Astrocyte of the spinal cord (primary cell): Measurements from ENCODE around the gene HLA-DPA1.

Source experiments
- DNase-seq: peaks from one replicate; pipeline ENCODE4 v3.0.0; 2011; ENCODE audit warnings: low read depth, low spot score
- H3K4me3 ChIP-seq: 2 replicates; pipeline ENCODE4 v1.5.1; 2011; ENCODE audit warnings: low read depth, mild to moderate bottlenecking, low read length, moderate library complexity
- in situ Hi-C: cut with HindIII; loops from 2 replicates; pipeline ENCODE4 v1.10.0; 2017; ENCODE audit warnings: low sequenced_read_pairs
- TF ChIP-seq, protein P1 (sequence below): IDR thresholded peaks from 2 replicates; pipeline ENCODE4 v1.5.1; 2012; ENCODE audit warnings: low read depth, mild to moderate bottlenecking, low read length, inconsistent platforms

The HLA-DPA1 gene

DNA sequence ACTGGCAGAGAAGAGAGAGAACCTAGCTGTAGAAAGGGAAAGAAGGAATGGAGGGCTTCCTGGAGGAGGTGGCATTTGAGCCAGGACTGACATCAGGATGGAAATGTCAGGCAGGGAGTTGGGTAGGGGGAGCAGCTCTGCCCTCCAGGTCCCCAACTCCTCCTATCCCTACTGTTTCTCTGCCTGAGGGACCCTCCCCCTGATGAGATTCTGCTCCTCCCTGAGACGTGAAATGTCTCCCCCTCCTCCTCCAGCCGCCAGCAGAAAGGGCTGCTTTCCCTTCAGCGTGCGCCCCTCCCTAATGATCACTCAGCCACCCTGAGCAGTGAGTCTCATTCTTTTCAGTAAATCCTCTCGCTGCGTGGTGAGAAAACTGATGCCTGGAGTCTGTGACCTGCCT lies 43.0 kb upstream of the HLA-DPA1 start:
- in situ Hi-C loops = no loop called here
- TF ChIP-seq, protein P1, sequence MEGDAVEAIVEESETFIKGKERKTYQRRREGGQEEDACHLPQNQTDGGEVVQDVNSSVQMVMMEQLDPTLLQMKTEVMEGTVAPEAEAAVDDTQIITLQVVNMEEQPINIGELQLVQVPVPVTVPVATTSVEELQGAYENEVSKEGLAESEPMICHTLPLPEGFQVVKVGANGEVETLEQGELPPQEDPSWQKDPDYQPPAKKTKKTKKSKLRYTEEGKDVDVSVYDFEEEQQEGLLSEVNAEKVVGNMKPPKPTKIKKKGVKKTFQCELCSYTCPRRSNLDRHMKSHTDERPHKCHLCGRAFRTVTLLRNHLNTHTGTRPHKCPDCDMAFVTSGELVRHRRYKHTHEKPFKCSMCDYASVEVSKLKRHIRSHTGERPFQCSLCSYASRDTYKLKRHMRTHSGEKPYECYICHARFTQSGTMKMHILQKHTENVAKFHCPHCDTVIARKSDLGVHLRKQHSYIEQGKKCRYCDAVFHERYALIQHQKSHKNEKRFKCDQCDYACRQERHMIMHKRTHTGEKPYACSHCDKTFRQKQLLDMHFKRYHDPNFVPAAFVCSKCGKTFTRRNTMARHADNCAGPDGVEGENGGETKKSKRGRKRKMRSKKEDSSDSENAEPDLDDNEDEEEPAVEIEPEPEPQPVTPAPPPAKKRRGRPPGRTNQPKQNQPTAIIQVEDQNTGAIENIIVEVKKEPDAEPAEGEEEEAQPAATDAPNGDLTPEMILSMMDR = no peak
- DNase-seq = no peak
- H3K4me3 ChIP-seq = no peak overlapping the region

DNA sequence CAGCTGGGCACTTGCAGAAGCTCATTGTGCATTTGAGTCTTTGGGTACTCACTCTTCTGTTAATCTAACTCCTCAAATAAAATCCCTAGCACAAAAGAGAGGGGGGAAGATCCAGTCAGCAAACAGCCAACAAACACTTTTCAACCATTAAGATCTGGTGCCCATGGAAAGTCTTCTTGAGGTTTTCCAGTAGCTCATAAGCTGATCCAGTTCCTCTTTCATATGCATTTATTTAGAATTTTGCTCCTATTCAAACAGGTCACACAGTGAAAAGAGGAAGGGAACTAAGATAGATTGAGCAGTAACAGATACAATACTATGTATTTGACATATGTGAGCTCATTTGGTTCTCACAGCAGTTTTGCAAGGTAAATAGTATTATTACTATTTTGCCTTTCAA lies 41.0 kb upstream of the HLA-DPA1 start:
- in situ Hi-C loops = no loop called here
- DNase-seq = no peak
- no peak overlapping the region for H3K4me3 ChIP-seq
- TF ChIP-seq, protein P1 = no peak

DNA sequence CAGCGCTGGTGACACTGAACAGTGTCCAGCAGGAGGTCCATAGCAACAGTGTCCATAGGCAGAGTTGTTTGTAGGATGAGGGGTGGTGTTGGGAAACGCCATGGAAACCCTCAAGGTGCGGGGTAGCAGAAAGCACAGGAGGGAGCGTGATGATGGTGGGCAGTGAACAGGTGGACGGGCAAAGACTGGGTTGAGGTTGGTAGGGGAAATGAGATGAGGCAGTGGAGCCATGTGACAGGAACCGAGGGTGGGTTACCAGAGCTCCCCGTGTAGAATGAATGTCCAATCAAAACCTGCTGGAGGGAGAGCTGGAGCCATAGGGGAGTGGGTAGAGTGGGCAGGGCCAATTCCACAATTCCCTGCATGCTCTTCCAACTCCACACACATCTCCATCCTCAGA lies 40.3 kb upstream of the HLA-DPA1 start:
- TF ChIP-seq, protein P1 = no peak
- DNase-seq = no peak
- no peak overlapping the region for H3K4me3 ChIP-seq
- in situ Hi-C loops = no loop called here

DNA sequence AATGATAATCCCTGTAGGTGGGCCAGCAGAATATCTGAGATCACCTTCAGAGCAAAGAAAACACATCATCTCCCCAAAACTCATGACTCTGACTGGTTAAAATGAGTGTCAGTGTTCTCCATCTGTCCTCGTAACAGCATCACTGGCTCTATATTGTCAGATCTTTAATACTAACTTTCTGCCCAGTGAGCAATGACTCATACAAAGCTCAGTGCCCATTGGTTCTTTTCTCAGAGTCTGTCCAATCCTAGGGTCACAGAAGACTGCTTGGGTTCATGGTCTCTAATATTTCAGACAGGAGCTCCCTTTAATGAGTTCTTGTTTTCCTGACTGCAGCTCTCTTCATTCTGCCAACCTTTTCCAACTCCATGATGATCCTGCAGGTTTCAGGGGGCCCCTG lies 38.7 kb upstream of the HLA-DPA1 start:
- in situ Hi-C loops = no loop called here
- TF ChIP-seq, protein P1 = no peak
- peak; percentile 49 for DNase-seq
- H3K4me3 ChIP-seq = no peak overlapping the region

DNA sequence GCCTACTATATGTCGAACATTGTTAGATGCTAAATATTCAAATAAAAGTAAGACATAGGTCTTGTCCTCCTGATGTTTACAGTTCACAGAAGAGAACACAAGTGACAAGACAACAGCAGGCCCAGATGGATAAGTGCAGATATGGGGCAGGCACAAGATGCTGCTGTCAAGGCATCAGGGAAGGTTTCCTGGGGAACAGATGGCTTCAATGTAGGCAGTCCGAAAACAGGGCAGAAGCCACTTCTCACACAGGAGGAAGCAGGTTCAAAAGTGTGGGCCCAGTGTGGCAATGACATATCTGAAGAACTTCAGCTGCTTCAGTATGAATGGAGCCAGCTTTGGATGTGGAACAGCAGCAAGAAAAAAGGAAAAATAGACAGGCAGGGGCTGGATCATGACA lies 34.9 kb upstream of the HLA-DPA1 start:
- H3K4me3 ChIP-seq = no peak overlapping the region
- TF ChIP-seq, protein P1 = no peak
- in situ Hi-C loops = no loop called here
- no peak for DNase-seq

DNA sequence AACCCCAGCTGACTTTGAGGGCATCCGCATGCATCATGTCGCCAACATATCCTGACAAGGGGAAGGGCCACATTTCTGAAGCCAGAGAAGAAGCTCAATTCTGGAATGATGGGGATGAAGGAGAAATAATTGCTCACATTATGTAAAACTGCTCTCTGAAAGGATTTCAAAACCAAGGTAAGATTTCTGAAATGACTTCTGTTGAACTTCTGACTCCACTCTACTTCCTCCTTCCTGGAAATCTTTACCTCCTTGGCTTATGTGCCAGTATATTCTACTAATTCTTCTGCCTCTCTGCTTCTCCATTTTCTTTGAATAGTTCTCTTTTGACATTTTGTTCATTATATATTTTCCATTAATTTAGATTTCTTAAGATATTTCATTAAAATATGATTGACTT lies 34.2 kb upstream of the HLA-DPA1 start:
- in situ Hi-C loops = no loop called here
- no peak for DNase-seq
- TF ChIP-seq, protein P1 = no peak
- no peak overlapping the region for H3K4me3 ChIP-seq
